Lung (tissue), 12 donors: ENCODE data around the gene CPAMD8. TPM values are rescaled to one million over a fixed set of nuclear protein-coding genes. Genes with fewer than 3 reads are reported as not detected.
"Not testable (repeated sequence)": the region's sequence is repeated elsewhere in the genome, so short reads cannot be mapped to it uniquely, and the experiment has no call there.

ENCODE experiments used
- ATAC-seq: fragments of 200-7000 bp; cut with Tn5 transposase; one replicate; pipeline ENCODE4 v1.9.1; 2020; ENCODE audit warnings: moderate number of reproducible peaks; ENCODE audit not compliant: insufficient read depth, low FRiP score
- DNase-seq, 3 donors: peaks; one replicate each; pipeline ENCODE4 v3.0.0-alpha.2; 2013 to 2017
- H3K27ac ChIP-seq, 2 donors: one replicate each; pipeline ENCODE4 v1.5.1; 2013; ENCODE audit warnings: mild to moderate bottlenecking in 2 of 2, moderate library complexity in 2 of 2, control low read depth in 1 of 2, inconsistent platforms in 1 of 2, low read depth in 1 of 2, low read length in 1 of 2
- H3K27me3 ChIP-seq, 3 donors: one replicate each; pipeline ENCODE4 v1.5.1; 2013; ENCODE audit warnings: low read length in 2 of 3; ENCODE audit not compliant: control insufficient read depth in 3 of 3, insufficient read depth in 3 of 3
- H3K36me3 ChIP-seq, 4 donors: one replicate each; pipeline ENCODE4 v1.5.1; 2013; ENCODE audit warnings: low read length in 4 of 4, mild to moderate bottlenecking in 1 of 4, moderate library complexity in 1 of 4; ENCODE audit not compliant: control insufficient read depth in 4 of 4, insufficient read depth in 4 of 4
- H3K4me1 ChIP-seq, 5 donors: one replicate each; pipeline ENCODE4 v1.5.1; 2013; ENCODE audit warnings: low read length in 5 of 5, mild to moderate bottlenecking in 2 of 5, moderate library complexity in 1 of 5; ENCODE audit not compliant: control insufficient read depth in 5 of 5, insufficient read depth in 5 of 5
- H3K4me3 ChIP-seq: one replicate; pipeline ENCODE4 v1.5.1; 2013; ENCODE audit warnings: mild to moderate bottlenecking, control low read depth, moderate library complexity
- H3K9ac ChIP-seq, 2 donors: one replicate each; pipeline ENCODE4 v1.5.1; 2013; ENCODE audit warnings: low read length in 2 of 2, control low read depth in 1 of 2; ENCODE audit not compliant: insufficient read depth in 1 of 2
- H3K9me3 ChIP-seq, 4 donors: one replicate each; pipeline ENCODE4 v1.5.1; 2013; ENCODE audit warnings: low read length in 3 of 4, mild to moderate bottlenecking in 1 of 4, moderate library complexity in 1 of 4; ENCODE audit not compliant: control insufficient read depth in 4 of 4, insufficient read depth in 3 of 4
- WGBS, 2 donors: extraction: QIAGEN DNeasy Blood & Tissue Kit; methylation state at CpG; one replicate each; pipeline ENCODE4 v1.1.7; 2013; 5-methylcytosine and 5-hydroxymethylcytosine counted together
- polyA plus RNA-seq, 2 donors: library from polyadenylated mRNA; stranded (reverse); fragments of 200-250 nt; gene quantifications; one replicate each; pipeline ENCODE4 v1.2.1, GENCODE V29; 2013
- total RNA-seq, 2 donors: library from RNA; depleted of rRNA in 1 of 2; stranded (reverse); fragments of >200 nt in 1 of 2; gene quantifications; one replicate each; pipeline ENCODE4 v1.2.1, GENCODE V29; 2014 to 2021
- TF ChIP-seq, protein P1 (sequence below): IDR thresholded peaks from 2 replicates; pipeline ENCODE4 v1.5.1; 2012; ENCODE audit warnings: mild to moderate bottlenecking; ENCODE audit errors: control extremely low read depth, extremely low read depth
- donor health status: control.
- donor health status: control.
- donor health status: Bipolar disorder and iron deficiency.
- donor health status: healthy.
- donor health status: DM: yes; HTN: yes; CAD: no.

Gene CPAMD8
- total and polyA plus RNA-seq, 4 donors, result 9.6 to 143 (median 31.4) TPM

DNA sequence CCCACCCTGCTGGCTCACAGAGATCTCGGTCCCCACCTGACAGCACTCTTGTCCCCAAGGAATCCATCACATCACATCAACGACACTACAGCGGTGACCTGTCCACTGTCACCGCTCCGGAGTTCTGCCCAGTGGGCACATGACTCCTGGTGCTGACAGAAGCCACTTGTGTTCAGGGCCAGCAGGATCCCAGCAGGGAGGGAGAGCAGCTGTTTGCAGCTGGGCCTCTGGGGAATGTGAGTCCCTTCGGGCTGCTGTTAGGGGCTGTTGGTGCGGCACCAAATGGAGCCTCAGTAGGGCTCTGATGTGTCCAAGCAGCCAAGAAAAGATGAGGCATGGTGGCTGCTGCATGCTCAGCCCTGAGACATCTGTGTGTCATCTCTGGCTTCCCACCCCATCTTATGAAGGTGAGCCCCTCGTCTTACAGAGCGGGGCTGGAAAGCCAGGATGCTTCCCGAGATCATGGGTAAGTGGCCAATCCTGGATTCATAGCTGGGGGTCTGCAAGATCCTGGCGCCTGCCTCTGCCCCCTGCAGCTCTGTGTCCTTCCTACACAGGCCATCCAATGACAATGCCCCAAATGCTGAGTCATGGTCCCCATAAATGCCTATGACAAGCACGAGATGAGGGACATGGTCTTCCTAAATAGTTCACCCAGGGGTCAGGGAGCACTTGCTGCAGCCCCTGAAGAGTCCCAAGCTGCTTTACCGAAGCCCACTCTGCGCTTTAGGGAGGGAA lies 81.8 kb downstream of the CPAMD8 start:
- TF ChIP-seq, protein P1, sequence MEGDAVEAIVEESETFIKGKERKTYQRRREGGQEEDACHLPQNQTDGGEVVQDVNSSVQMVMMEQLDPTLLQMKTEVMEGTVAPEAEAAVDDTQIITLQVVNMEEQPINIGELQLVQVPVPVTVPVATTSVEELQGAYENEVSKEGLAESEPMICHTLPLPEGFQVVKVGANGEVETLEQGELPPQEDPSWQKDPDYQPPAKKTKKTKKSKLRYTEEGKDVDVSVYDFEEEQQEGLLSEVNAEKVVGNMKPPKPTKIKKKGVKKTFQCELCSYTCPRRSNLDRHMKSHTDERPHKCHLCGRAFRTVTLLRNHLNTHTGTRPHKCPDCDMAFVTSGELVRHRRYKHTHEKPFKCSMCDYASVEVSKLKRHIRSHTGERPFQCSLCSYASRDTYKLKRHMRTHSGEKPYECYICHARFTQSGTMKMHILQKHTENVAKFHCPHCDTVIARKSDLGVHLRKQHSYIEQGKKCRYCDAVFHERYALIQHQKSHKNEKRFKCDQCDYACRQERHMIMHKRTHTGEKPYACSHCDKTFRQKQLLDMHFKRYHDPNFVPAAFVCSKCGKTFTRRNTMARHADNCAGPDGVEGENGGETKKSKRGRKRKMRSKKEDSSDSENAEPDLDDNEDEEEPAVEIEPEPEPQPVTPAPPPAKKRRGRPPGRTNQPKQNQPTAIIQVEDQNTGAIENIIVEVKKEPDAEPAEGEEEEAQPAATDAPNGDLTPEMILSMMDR, result no peak
- H3K27ac ChIP-seq, result no peak overlapping the region
- ATAC-seq (no peak), DNase-seq (no peak)
- no peaks in the 10 kb centered on the region for H3K9me3 ChIP-seq
- whole genome bisulfite sequencing, 2 donors, result 82 to 89% methylated on average over 14 of the region's 14 CpGs
- peaks cover 0 to 14% (median 7%) of the 10 kb centered on the region in 4 donors for H3K36me3 ChIP-seq
- no peak overlapping the region for H3K9ac ChIP-seq
- no peak overlapping the region for H3K4me3 ChIP-seq
- no peaks in the 10 kb centered on the region for H3K4me1 ChIP-seq
- no peaks in the 10 kb centered on the region for H3K27me3 ChIP-seq

DNA sequence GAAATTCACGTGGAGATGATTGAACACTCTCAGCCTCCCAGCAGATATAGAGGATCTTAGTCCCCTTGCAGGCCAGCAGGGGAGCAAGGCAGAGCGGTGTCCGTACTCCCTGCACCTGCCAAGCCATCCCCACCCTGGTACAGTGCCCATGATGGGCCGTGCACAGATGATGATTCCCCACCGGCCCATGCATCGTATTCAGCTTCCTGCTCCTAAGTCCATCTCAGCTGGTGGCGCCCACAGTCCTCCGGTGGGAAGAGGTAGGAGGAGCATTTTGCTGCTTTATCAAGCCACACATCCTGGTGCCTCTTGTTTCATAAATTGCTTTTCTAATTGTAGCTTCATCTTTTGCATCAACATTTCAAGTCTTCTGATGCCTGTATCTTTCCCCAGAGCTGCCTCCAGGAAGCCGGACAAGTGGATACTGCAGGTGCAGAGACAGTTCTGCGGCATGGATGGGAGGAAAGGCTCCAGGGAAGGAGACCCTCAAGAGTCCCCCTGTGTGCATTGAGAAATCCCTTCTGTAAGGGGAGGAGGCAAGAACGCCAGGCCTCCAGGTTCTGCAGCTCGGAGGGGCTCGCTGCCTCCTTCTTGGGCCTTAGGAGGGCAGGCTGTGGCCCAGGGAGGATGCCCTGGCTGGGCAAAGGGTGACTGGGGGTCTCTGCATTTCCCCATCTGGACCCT lies 82.5 kb downstream of the CPAMD8 start:
- Histone ChIP-seq H3K4me3 (no peak overlapping the region), H3K9ac (no peak overlapping the region), H3K4me1 (no peaks in the 10 kb centered on the region), H3K9me3 (no peaks in the 10 kb centered on the region), H3K27ac (no peak overlapping the region), H3K27me3 (no peaks in the 10 kb centered on the region), H3K36me3 (peaks cover 0 to 14% (median 7%) of the 10 kb centered on the region in 4 donors)
- DNase-seq, result no peak
- TF ChIP-seq, protein P1, result no peak
- ATAC-seq, result no peak
- 88 to 91% methylated on average over 13 of the region's 13 CpGs for WGBS, 2 donors

DNA sequence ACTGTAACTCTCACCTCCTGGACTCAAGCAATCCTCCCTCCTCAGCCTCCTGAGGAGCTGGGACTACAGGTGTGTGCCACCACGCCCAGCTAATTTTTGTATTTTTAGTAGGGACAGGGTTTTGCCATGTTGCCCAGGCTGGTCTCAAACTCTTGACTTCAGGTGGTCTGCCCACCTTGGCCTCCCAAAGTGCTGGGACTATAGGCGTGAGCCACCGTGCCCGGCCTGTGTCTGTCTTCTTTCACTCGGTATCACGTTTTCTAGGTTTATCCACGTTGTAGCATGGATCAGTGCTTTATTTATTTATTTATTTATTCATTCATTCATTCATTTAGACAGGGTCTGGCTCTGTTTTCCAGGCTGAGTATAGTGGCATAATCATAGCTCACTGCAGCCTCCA lies 83.5 kb downstream of the CPAMD8 start:
- 96 to 97% methylated on average over 7 of the region's 7 CpGs for WGBS, 2 donors
- H3K4me3 ChIP-seq, H3K9ac ChIP-seq, H3K9me3 ChIP-seq, H3K27me3 ChIP-seq, H3K27ac ChIP-seq, DNase-seq, ATAC-seq, H3K4me1 ChIP-seq: not testable (repeated sequence)
- H3K36me3 ChIP-seq, result peaks cover 0 to 14% (median 7%) of the 10 kb centered on the region in 4 donors

DNA sequence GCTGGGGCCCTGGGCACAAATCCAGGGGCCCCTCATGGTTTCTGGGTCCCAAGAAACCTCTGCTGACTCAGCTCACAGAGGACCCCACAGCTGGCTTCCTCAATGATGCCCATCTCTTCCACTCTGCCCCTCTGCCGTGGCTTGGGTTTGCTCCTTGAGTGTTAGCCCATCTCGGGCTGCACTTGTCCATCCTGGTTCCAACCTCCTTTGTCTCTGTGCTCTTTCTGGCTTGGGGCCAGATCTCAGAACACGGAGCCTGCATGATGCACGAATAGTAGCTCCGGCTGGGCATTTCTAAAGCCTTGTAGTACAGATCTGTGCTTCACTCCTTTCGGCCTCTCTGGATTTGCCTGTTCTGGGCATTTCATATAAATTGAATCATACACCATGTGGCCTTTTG lies 84.0 kb downstream of the CPAMD8 start:
- no peaks in the 10 kb centered on the region for H3K4me1 ChIP-seq
- peaks cover 0 to 14% (median 6%) of the 10 kb centered on the region in 4 donors for H3K36me3 ChIP-seq
- no peaks in the 10 kb centered on the region for H3K27me3 ChIP-seq
- no peak for DNase-seq
- no peak overlapping the region for H3K4me3 ChIP-seq
- no peaks in the 10 kb centered on the region for H3K9me3 ChIP-seq
- ATAC-seq, result no peak
- H3K27ac ChIP-seq, result no peak overlapping the region
- H3K9ac ChIP-seq, result no peak overlapping the region
- 81 to 83% methylated on average over 6 of the region's 6 CpGs for WGBS, 2 donors
- TF ChIP-seq, protein P1, result no peak
